Measurements from ENCODE around the gene PRRC2B. TPM values are rescaled to one million over a fixed set of nuclear protein-coding genes. Genes with fewer than 3 reads are reported as not detected.

Gene PRRC2B
- total and polyA plus RNA-seq, 7 donors = 22.7 to 114 (median 63.6) TPM

DNA sequence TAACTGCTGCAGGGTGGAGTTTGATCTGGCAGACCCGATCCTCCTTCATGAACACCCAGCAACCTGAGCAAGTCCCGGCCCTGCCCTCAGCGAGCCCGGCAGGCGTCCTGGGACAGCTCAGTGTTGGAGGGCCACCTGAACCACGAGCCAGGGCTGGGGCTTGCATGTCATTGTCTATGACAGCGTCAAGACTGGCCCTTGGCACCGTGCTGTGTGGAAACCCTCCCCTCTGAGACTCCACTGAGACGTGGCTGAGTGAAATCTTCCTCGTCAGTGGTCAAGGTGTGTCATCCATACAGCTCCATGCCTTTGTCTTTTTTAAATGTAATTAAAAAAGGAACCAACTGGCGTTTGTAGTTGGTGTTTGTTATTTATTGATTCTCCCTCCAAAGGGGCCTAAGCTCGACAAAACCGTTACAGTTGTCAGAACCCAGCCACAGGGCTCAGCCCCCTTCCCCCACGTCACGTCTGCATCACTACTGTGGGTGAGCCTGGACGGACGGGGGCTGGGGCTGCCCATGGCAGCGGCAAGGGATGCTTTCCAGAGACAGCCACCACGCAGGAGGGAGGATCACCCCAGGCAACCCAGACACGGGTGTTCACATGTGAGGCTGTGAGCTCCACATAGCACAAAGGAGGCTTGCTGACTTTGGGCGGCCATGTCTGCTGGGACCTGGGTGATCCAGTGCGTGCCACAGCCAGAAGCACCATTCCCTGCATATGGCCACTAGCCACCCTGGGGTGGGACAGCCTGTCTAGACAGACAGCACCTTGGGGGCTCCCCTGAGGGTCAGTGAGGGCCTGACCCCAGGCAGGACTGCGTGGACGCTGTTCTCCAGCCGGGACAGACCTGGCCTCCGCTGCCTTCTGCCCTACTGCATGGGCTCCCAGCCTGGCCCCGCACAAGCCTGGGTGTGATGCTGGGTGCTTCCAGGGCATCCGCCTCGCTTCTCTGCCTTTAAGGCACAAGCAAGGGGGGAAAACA lies 129.9 kb downstream of the PRRC2B start:
- ATAC-seq (no peak), DNase-seq (no peak)
- intact Hi-C loops (cut with DNase I) = no loop called here
- 84 to 87% (median 87%) methylated on average over 29 of the region's 29 CpGs for WGBS, 3 donors
- no peak overlapping the region for H3K4me3 ChIP-seq
- no peaks in the 10 kb centered on the region for H3K9me3 ChIP-seq
- H3K36me3 ChIP-seq (ENCODE audit: insufficient read depth in 1 of 2, low read depth in 1 of 2) = peaks cover 2 to 99% of the 10 kb centered on the region in 2 donors
- peaks cover under 1% of the 10 kb centered on the region for H3K4me1 ChIP-seq
- H3K27me3 ChIP-seq (ENCODE audit: insufficient read depth in 3 of 3, low read length in 2 of 3) = no peaks in the 10 kb centered on the region
- H3K27ac ChIP-seq = no peak overlapping the region
- TF ChIP-seq, protein P1, sequence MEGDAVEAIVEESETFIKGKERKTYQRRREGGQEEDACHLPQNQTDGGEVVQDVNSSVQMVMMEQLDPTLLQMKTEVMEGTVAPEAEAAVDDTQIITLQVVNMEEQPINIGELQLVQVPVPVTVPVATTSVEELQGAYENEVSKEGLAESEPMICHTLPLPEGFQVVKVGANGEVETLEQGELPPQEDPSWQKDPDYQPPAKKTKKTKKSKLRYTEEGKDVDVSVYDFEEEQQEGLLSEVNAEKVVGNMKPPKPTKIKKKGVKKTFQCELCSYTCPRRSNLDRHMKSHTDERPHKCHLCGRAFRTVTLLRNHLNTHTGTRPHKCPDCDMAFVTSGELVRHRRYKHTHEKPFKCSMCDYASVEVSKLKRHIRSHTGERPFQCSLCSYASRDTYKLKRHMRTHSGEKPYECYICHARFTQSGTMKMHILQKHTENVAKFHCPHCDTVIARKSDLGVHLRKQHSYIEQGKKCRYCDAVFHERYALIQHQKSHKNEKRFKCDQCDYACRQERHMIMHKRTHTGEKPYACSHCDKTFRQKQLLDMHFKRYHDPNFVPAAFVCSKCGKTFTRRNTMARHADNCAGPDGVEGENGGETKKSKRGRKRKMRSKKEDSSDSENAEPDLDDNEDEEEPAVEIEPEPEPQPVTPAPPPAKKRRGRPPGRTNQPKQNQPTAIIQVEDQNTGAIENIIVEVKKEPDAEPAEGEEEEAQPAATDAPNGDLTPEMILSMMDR (IDR thresholded peaks at IDR 0.05) = no peak

DNA sequence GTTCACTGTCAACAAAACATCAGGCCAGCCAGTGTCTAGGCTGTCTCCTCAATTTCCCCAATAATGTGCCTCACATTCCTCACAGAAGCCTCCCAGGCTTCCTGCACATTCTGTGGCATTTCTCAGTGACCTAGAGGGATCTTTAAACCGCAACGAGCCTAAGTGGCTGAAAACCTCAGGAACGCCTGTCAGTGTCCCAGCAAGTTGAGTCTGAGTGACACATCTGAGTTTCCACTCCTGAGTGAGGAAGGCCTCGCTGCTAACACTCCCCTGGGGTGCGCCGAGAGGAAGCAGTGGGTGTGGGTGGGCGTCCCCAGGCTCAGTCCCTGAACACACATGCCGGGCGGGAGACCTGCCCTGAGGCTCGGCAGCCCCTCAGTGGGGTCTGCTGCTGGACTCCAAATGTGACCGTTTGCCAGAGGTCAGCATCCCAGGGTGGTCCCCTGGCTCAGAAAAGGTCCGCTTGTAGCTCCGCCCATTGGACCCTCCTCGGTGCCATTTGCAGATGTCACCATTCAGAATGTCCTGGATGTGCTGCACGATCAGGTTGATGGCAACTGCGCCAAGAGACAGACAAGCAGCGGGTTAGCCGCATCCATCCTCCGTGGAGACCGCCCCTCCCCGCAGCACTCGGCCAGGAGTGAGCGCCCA lies 130.9 kb downstream of the PRRC2B start:
- Histone ChIP-seq H3K9me3 (no peaks in the 10 kb centered on the region), H3K4me1 (peaks cover 3% of the 10 kb centered on the region), H3K36me3 (ENCODE audit: insufficient read depth in 1 of 2, low read depth in 1 of 2) (peaks cover 2 to 99% of the 10 kb centered on the region in 2 donors), H3K27ac (no peak overlapping the region), H3K4me3 (no peak overlapping the region), H3K27me3 (ENCODE audit: insufficient read depth in 3 of 3, low read length in 2 of 3) (no peaks in the 10 kb centered on the region)
- TF ChIP-seq, protein P1 (IDR thresholded peaks at IDR 0.05) = no peak
- 86 to 90% (median 88%) methylated on average over 23 of the region's 23 CpGs for WGBS, 3 donors
- ATAC-seq (no peak), DNase-seq (no peak)
- intact Hi-C loops (cut with DNase I) = no loop called here

DNA sequence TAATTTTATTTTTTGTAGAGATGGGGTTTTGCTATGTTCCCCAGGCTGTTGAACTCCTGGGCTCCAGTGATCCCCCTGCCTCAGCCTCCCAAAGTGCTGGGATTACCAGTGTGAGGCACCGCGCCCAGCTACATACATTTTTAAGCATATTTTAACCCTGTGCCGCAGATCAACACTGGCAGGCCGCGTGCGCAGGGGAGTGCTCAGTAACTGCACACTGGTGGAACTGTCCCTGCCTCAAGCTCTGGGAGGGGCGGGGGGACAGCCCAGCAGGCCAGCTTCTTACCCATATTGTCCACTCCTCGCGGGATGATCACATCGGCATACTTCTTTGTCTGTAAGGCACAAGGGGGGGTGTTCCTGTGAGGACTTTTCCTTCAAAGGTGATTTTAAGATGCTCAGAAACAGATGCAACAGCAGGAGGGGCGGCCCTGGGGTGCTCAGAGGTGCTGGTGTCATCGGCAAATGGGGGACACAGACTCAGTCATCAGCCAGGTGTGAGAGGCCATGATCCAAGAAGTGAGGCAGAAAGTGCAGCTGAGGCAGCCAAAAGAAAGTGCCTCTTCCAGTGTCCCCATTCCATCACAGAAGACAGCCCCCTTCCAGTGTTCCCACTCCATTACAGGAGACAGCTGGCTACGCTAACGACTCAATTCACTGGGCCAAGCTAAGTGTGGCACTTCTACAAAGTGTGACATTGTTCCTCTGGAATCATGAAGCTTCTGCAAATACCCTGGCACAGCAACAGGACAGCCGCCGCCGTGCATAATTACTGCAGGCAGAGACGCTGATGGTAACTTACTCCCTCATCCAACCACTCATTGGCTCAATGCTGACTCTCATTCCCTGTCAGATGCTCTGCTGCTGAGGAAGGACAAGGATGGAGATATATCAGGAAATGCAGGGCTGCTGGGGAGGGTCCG lies 132.0 kb downstream of the PRRC2B start:
- no peak for DNase-seq
- peaks cover 12% of the 10 kb centered on the region for H3K4me1 ChIP-seq
- peaks cover 2 to 92% of the 10 kb centered on the region in 2 donors for H3K36me3 ChIP-seq (ENCODE audit: insufficient read depth in 1 of 2, low read depth in 1 of 2)
- intact Hi-C loops (cut with DNase I) = no loop called here
- ATAC-seq = no peak
- 55 to 72% (median 60%) methylated on average over 19 of the region's 19 CpGs for WGBS, 3 donors
- H3K4me3 ChIP-seq = no peak overlapping the region
- H3K27ac ChIP-seq = no peak overlapping the region
- no peaks in the 10 kb centered on the region for H3K9me3 ChIP-seq
- TF ChIP-seq, protein P1 (IDR thresholded peaks at IDR 0.05) = no peak
- H3K27me3 ChIP-seq (ENCODE audit: insufficient read depth in 3 of 3, low read length in 2 of 3) = no peaks in the 10 kb centered on the region

DNA sequence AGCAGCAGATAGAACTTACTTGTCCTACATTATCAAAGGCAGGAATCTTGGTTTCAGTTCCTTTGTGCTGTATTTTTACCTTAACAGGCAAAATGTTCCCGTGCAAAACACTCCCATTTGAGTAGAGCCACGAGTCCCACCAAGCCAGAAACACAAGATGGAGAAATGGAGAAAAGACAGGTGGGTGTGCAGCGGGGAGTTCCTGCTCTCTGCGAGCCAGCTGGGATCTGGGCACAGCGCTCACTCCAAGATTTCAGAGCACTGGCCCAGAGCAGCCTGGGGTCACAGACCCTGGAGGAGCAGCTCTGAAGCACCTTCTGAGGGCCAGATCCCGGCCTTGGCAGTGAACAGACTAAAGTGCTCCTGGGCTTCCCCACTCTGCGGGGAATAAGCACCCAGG lies 134.3 kb downstream of the PRRC2B start:
- DNase-seq (no peak), ATAC-seq (no peak)
- H3K27me3 ChIP-seq (ENCODE audit: insufficient read depth in 3 of 3, low read length in 2 of 3) = no peaks in the 10 kb centered on the region
- H3K4me1 ChIP-seq = peaks cover 12% of the 10 kb centered on the region
- no peak overlapping the region for H3K4me3 ChIP-seq
- H3K36me3 ChIP-seq (ENCODE audit: insufficient read depth in 1 of 2, low read depth in 1 of 2) = peaks cover 2 to 70% of the 10 kb centered on the region in 2 donors
- H3K9me3 ChIP-seq = no peaks in the 10 kb centered on the region
- 83 to 93% (median 90%) methylated on average over 7 of the region's 7 CpGs for WGBS, 3 donors
- intact Hi-C loops (cut with DNase I) = no loop called here
- TF ChIP-seq, protein P1 (IDR thresholded peaks at IDR 0.05) = no peak
- no peak overlapping the region for H3K27ac ChIP-seq
